Fibroblast of the conjunctiva (primary cell): ENCODE measurements around the gene KCNIP1.

Experiments used
- DNase-seq: peaks from one replicate; pipeline ENCODE4 v3.0.0-alpha.2; 2010; ENCODE audit warnings: low read depth

The KCNIP1 gene

GRCh38 chr5:170643591-170643990, 139.8 kb downstream of the KCNIP1 start:
- no peak for DNase-seq

- no peak for DNase-seq
Observed at GRCh38 chr5:170644501-170644900, 140.7 kb downstream of the KCNIP1 start.

GRCh38 chr5:170648541-170648940, 144.7 kb downstream of the KCNIP1 start:
- DNase-seq: no peak

GRCh38 chr5:170650850-170651249, 147.0 kb downstream of the KCNIP1 start:
- no peak for DNase-seq

DNA sequence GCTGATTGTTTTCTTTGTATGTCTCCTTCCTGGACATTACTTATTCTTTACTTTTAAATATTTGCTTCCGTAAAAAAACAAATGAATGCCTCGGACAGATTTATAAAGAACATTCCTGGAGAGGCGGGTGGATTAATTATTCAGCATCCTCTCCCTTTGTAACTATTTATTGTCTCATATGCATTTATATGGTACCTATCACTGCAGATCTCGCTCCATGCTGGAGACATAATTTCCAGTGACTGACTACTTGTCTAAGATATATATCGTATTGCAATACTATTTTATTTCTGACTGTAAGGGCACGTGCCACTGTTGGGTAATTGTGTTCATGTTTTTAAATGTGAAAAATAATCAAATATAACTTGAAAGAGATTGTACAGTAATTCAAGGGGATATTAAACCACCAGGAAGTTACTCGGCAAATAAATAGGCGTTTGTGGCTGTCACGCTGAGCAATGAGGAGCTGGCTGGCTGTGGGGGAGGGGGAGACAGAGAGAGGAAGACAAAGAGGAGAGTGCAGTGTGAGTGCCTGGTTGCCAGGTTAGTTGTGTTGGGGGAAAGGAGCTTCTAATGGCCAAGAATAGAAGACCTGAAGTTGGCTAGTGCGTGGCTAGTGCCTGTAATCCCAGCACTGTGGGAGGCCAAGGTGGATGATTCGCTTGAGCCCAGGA, 147.9 kb downstream of the KCNIP1 start:
- no peak for DNase-seq

DNA sequence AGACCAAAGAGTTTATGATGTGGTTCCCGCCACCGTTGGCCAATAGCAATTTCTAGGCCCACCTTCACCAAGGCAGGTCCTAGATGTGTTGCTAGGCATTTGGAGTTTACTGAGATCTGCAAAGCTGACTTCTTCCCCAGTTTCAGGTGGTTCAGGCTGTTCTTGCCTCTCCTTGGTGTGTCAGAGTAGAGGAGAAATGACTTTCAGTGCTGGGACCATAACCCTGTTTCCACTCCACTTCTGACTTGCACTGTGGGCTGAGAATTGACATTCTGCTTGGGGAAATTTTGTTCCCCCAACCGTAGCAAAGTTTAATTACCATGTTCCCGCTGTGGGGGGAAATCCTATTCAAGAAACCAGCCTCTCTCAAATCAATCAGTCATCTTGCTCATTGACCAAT, 151.7 kb downstream of the KCNIP1 start:
- no peak for DNase-seq

GRCh38 chr5:170655920-170656319, 152.1 kb downstream of the KCNIP1 start:
- no peak for DNase-seq

DNA sequence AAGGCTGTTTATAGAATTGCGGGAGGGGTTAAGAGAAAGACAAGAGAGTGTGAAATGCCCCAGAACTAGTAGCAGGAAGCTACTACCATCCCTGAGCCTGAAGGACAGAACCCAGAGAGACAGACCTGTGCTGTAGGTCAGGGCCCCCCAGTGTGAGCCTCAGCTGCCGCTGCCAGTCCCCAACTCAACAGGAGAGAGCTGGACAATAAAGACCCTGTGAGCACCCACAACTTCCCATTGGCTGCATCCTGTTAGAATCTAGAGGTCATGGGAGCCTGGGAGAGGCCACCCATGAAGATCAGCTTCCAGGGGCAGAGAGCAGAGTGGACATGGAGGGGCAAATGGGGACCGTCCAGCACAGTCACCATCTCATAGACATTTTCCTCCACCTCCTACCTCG, 152.5 kb downstream of the KCNIP1 start:
- DNase-seq: no peak

DNA sequence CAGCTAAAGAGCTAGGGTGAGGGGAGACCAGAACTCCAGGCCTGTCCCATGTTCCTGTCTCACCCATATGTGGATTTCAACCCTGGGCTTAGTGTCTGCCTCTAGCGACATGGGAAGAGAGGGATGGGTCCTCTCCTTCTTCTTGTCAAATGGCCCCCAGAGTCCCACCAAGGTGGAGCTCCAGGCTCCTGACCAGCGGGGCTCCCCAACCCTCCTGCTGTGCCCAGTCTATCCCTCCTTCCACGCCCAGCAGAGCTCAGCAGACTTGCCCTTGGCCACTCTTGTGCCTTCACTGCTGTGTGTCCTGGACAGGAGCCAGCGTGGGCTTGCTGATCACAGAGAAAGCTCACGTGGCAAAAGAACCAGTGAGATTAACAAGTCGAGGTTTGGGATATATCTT, 156.7 kb downstream of the KCNIP1 start:
- no peak for DNase-seq

DNA sequence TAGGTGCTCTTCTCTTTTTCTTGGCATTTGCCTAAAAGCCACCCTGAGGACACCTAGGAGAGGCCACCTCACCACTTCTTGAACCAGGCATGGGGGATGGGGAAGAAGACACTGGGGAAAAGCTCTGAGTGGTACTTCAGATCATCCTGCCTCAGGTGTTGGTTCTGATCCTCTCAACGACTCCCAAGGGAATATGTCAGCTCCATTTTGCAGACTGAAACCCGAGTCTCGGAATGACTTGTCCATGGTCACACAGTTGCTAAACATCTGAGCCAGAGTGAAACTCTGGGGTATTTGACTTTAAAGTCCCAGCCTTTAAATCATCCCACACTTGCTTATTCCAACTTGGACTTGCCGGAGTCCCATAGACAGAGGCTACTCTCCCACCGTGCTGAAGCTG, 159.1 kb downstream of the KCNIP1 start:
- DNase-seq: no peak

DNA sequence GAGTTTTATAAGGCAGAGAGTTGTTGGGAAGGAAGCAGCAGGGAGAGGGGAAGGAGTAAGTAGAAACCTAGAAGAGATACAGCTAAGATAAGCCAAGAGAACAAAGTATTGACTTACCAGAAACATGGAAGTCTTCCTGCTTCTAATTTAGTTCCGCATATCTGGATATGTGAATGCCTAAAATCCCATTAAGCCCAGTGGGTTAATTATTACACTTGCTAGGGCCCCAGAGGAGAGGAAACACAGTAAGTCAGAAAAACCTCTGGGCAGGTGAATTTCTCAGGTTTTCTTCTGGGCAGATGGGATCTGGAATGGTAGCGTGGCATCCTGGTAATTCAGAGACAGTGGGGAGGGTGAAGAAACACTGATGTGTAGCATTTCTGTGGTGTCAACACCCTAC, 175.0 kb downstream of the KCNIP1 start:
- DNase-seq: no peak

DNA sequence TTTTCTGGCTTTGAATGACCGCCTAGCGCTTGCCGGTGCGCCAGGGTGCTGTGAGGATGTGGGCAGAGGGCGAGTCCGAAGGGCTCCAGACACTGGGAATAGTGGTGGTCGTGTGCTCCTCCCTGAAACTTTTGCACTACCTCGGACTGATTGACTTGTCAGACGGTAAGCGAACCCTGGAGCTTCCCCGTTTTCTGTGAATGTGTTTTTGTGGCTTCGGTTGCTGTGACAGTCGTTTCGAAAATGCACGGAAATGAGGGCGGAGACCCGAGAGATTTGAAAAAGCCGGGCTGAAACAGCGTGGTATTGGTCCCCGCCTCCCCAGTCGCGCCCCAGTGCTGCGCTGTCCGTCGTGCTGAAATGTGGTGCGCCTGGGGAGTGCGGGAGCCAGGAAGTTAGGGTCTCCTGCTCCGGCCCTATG, 177.2 kb downstream of the KCNIP1 start:
- no peak for DNase-seq

- DNase-seq: no peak
Observed at GRCh38 chr5:170691657-170692056, 187.8 kb downstream of the KCNIP1 start.

DNA sequence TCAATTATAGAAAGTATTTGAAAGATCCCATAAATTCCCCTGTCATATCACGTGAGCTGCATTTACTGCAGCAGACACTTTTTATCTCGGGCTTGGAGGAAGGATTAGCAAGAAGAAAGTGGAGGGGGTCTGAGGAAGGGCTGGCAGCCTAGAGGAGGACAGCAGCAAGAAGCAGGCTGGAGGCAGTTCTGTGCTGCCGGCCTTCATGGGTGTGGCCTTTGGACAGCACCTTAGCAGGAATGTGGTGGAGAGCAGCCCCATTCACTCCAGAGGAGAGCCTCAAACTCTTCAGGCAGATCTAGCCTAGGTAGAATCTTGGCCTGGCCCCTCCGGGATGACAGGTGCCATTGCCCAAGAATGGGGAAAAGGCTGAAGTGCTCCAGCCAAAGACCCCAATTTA, 189.9 kb downstream of the KCNIP1 start:
- DNase-seq: no peak

DNA sequence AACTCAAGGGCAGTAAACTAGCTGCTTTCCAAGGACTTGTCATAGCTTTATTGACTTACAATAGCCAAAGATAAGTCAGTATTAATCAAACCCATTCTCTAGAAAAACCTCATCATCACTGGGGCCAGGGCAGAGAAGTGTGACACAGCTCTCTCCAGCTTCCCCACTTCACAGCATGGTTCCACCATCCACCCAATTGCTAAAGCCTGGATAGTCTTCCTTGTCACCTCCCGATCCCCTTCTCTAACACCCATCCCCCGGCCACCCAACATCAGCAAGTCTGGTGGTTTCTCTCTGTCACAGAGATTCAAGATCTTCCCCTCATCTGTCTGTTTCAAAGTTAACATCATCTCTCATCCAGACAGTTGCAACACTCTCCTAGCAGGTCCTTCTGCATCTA, 191.1 kb downstream of the KCNIP1 start:
- DNase-seq: no peak

DNA sequence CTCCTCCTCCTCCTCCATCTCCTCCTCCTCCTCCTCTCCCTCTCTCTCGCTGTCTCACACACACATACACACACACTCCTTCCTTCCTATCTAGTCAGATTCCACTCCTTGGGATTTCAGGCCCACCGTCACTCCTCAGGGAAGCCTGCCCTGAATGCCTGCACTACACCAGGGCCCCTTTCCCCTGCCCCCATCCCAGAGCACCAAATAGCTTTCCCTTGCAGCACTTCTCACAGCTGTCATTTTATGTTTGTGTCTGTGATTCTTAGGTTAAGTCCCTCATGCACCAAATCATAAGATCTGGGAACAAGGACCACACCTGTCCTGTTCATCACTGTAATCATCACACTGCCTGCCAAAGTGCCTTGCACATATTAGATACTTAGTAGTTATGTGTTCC, 193.2 kb downstream of the KCNIP1 start:
- no peak for DNase-seq

DNA sequence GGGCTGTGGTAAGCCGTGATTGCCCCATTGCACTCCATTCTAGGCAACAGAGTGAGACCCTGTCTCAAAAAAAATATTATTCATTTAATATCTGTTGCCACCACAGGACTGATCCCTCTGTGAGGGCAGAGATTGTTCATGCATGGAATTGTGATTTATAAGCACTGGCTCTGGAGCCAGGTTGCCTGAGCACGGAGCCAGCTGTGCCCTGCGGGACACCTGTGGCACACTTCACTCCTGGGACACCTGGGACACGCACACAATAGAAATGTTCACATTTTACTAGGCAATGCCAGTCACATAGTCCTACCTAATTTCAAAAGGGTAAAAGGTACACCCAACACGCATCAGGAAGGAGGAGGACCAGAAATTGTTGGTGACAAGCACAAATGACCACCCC, 196.7 kb downstream of the KCNIP1 start:
- no peak for DNase-seq

GRCh38 chr5:170701334-170701733, 197.5 kb downstream of the KCNIP1 start:
- DNase-seq: no peak

DNA sequence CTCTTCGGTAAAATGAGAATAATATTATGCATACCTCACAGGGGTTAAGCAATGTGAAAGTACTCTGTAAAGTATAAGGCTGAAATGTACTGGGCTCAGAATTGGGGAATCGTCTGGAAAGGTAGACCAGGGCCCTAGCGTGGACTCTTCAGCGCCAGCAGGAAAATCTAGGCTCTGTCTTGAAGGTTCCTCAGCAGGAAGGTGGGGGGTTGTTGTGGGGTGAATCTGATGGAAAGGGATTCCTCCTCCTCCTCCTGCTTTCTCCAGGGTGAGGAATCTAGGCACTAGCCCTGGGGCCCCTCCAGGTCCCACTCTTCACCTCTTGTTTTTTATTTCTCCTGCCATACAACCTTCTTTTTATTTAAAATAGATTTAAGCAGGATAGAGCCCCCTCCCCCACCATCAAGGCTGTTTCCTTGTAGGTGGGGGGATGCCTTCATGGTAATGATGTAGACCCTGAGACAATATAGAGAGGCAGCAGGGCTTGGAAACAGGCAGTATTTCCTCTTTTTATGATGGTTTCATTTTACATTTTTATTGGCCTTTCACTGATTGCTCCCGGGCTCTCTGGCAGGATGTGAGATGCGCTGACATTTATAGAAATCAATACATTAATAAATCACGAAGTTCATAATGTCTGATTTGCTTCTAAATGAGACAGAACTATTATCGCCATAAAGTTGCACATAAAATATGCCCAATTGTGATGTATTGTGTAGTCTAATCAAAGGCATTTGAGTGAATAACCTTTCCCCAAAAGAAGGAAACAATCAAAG, 200.8 kb downstream of the KCNIP1 start:
- no peak for DNase-seq

DNA sequence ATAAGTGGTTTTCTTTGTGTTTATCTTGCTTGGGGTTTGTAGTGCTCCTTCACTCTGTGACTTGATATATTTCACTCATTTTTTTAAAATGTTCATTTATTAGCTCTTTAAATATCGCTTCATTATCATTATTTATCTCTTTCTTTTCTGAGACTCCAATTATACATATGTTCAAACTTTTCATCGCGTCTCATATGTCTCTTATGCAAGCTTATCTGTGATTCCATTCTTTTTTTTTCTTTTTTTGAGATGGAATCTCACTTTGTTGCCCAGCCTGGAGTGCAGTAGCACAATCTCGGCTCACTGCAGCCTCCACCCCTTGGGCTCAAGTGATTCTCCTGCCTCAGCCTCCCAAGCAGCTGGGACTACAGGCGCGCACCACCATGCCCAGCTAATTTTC, 205.8 kb downstream of the KCNIP1 start:
- DNase-seq: no peak

- no peak for DNase-seq
Observed at GRCh38 chr5:170711300-170711699, 207.5 kb downstream of the KCNIP1 start.

- no peak for DNase-seq
Observed at GRCh38 chr5:170715141-170715540, 211.3 kb downstream of the KCNIP1 start.

DNA sequence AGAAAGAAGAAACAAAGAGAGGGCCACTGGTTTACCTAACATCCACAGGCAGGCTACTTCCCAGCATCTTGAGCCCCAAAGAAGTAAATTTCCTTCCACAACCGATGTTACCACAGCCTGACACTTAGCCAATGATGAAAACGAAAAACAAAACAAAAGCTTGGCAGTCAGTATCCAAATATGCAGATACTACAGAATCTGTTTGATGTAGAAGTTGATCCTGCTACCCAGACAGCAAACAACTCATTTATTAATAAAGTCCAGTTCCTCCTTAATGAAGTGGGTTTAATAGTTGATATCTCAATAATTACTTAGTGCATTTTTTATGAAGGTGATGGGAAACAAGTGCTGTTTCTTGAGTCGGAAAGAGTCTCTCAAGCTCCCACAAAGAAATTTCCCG, 212.6 kb downstream of the KCNIP1 start:
- DNase-seq: no peak

- DNase-seq: no peak
Observed at GRCh38 chr5:170719551-170719950, 215.7 kb downstream of the KCNIP1 start.
